ENCODE measurements around the gene BCR.
A peak's percentile ranks its signal among the peaks of the same experiment; 100 is the strongest.
"Not testable (repeated sequence)": the region's sequence is repeated elsewhere in the genome, so short reads cannot be mapped to it uniquely, and the experiment has no call there.

BCR gene

DNA sequence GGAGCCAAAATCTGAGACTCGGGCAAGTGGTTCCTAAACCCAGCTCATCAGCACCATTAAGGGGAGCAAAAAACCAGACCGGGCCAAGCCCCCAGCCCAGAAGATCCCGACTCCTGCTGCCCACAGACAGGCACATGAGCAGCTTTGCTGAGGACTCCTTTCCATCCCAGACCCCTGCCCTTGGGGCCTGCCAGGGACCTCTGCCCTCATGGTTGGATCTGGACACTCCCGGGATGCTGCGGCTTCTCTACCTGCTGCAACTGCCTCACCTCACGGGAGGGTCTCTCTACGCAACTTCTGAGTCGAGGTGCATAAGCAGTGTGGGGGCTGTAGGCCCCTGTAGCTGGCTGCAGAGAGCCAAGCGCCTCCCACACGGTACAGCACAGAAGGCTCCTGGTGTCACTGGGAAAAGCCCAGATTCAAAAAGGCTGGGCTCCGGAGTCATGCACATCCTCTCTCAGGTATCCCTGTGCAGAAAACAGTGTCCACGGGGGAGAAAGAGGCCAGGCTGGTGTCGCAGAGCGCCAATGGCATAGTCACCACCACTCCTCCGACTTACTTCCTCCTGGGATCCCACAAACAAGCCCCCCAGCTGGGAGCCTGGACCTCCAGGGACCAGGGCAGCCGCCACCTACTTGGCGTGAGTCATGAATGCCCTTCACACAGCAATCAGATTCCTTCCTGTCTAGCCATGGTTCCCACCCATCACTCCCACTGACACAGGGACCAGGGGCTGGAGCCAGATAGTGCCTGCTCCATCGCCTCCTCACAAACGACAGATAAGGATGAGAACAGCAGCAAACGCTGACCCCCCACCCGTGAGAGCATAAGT, 122.1 kb downstream of the BCR start:
- Histone ChIP-seq H3K4me3 (ENCODE audit: low read depth, low read length) (no peak overlapping the region), H3K4me1 (peaks cover 12% of the 10 kb centered on the region), H3K36me3 (no peaks in the 10 kb centered on the region), H3K9me3 (no peaks in the 10 kb centered on the region), H3K27me3 (no peaks in the 10 kb centered on the region)
- peak; percentile 48 for DNase-seq
- TF ChIP-seq, protein P1, sequence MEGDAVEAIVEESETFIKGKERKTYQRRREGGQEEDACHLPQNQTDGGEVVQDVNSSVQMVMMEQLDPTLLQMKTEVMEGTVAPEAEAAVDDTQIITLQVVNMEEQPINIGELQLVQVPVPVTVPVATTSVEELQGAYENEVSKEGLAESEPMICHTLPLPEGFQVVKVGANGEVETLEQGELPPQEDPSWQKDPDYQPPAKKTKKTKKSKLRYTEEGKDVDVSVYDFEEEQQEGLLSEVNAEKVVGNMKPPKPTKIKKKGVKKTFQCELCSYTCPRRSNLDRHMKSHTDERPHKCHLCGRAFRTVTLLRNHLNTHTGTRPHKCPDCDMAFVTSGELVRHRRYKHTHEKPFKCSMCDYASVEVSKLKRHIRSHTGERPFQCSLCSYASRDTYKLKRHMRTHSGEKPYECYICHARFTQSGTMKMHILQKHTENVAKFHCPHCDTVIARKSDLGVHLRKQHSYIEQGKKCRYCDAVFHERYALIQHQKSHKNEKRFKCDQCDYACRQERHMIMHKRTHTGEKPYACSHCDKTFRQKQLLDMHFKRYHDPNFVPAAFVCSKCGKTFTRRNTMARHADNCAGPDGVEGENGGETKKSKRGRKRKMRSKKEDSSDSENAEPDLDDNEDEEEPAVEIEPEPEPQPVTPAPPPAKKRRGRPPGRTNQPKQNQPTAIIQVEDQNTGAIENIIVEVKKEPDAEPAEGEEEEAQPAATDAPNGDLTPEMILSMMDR (IDR thresholded peaks at IDR 0.05; ENCODE audit: low read depth, low read length), result no peak

GRCh38 chr22:23305321-23305910, 125.1 kb downstream of the BCR start:
- Histone ChIP-seq H3K9me3 (no peaks in the 10 kb centered on the region), H3K4me1 (peaks cover 12% of the 10 kb centered on the region), H3K4me3 (ENCODE audit: low read depth, low read length) (no peak overlapping the region), H3K27me3 (no peaks in the 10 kb centered on the region), H3K36me3 (no peaks in the 10 kb centered on the region)
- DNase-seq, result no peak
- TF ChIP-seq, protein P1 (IDR thresholded peaks at IDR 0.05; ENCODE audit: low read depth, low read length), result no peak

DNA sequence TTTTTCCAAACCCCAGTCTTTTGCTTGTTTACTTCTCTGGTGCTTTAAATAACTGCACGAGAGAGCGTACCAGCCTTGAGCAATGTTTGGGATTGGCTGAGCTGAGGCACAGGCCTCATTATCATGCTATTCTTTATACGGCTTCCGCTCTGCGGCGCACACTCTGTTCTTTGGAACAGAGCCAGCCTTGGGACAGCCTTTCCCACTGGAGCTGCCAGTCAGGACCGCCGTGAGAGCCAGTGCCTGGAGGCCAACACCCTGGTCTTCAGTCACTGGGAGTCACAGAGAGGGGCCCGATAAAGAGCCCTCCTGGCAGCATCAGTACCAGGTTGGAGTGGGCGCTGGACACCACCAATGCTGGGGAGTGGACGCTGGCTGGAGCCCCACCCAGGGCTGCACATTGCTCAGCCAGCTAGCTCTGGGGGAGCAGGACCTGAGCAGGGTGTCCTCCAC, 125.6 kb downstream of the BCR start:
- TF ChIP-seq, protein P1 (IDR thresholded peaks at IDR 0.05; ENCODE audit: low read depth, low read length), result no peak
- peaks cover 12% of the 10 kb centered on the region for H3K4me1 ChIP-seq
- no peaks in the 10 kb centered on the region for H3K9me3 ChIP-seq
- H3K4me3 ChIP-seq (ENCODE audit: low read depth, low read length), result no peak overlapping the region
- DNase-seq, result peak; percentile 88
- H3K27me3 ChIP-seq, result no peaks in the 10 kb centered on the region
- H3K36me3 ChIP-seq, result no peaks in the 10 kb centered on the region

GRCh38 chr22:23306438-23306921, 126.2 kb downstream of the BCR start:
- no peaks in the 10 kb centered on the region for H3K9me3 ChIP-seq
- no peak for DNase-seq
- H3K4me3 ChIP-seq (ENCODE audit: low read depth, low read length), result no peak overlapping the region
- TF ChIP-seq, protein P1 (IDR thresholded peaks at IDR 0.05; ENCODE audit: low read depth, low read length), result no peak
- no peaks in the 10 kb centered on the region for H3K36me3 ChIP-seq
- peaks cover 12% of the 10 kb centered on the region for H3K4me1 ChIP-seq
- H3K27me3 ChIP-seq, result no peaks in the 10 kb centered on the region

- Histone ChIP-seq H3K4me3 (ENCODE audit: low read depth, low read length) (no peak overlapping the region), H3K27me3 (no peaks in the 10 kb centered on the region), H3K4me1 (peaks cover 12% of the 10 kb centered on the region), H3K36me3 (no peaks in the 10 kb centered on the region; the same call in 1 of the 2 replicates), H3K9me3 (no peaks in the 10 kb centered on the region)
- TF ChIP-seq, protein P1 (IDR thresholded peaks at IDR 0.05; ENCODE audit: low read depth, low read length), result no peak
- no peak for DNase-seq
Measured at GRCh38 chr22:23306926-23307325, 126.6 kb downstream of the BCR start.

- H3K27me3 ChIP-seq; DNase-seq; H3K9me3 ChIP-seq; H3K36me3 ChIP-seq; H3K4me3 ChIP-seq (ENCODE audit: low read depth, low read length): not testable (repeated sequence)
- H3K4me1 ChIP-seq, result peaks cover 12% of the 10 kb centered on the region
Measured at GRCh38 chr22:23307511-23307910, 127.2 kb downstream of the BCR start.

- H3K4me3 ChIP-seq (ENCODE audit: low read depth, low read length); H3K9me3 ChIP-seq; DNase-seq; H3K27me3 ChIP-seq; H3K36me3 ChIP-seq: not testable (repeated sequence)
- peaks cover 12% of the 10 kb centered on the region for H3K4me1 ChIP-seq
Measured at GRCh38 chr22:23309261-23309660, 129.0 kb downstream of the BCR start.

DNA sequence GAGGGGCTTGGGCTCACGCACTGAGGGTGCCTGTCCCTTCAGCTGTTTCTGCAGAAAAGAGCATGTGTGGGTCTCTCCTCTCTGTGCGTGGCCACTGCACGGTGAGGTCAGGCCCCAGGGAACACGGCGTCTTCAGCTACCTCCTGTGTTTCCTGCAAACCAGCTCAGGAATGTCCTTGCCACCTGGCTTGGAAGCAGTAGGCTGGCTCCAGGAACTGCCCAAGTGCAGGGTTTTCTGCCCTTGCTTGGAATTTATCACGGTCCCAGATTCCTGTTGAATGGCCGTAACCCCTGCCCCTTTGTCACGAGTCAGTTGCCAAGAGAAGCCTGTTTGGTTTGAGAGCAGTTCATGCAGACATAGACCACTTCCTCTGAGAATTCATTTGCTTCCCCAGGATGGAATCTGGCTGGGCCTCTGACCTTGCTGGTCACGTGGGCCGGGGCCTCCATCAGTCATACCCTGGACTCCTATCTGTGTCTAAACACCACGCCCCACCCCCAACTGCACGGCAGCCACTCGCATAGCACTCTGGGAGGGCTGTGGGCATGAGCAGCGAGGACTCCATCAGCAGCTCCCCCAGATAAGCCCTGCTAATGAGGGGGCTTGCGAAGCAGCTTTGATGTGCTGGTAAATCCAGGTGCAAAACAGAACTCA, 130.3 kb downstream of the BCR start:
- H3K27me3 ChIP-seq; H3K4me1 ChIP-seq; H3K4me3 ChIP-seq (ENCODE audit: low read depth, low read length); H3K9me3 ChIP-seq; H3K36me3 ChIP-seq; DNase-seq: not testable (repeated sequence)

DNA sequence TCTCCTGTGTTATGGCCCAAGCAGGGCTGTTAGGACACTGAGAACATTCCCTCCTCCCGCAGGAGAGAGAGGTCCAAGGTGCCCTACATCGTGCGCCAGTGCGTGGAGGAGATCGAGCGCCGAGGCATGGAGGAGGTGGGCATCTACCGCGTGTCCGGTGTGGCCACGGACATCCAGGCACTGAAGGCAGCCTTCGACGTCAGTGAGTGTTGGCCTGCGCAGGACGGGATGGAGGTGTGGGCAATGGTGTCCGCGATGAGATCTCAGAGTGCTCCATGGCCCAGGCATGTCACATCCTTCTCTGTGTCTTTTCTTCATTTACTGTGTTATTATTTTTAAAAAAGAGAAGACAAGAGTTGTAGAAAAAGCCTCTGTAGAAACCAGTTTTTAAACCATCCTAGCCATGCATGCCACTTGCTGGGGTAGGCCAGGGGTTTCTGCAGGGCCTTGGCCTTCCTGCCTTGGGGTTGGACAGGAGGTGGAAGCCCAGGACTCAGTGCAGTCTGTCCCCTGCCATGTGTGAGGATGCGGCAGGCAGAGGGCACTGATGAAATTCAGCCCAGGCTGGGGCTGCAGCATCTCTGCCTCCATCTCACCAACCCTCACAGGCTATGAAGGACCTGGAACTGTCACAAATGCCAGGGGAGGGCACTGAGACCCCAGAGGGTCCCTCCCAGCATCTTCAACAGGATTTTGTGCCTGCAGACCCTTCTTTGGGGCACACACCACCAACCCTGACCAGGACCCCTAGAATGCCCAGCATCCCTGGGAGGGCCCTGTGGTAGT, 131.5 kb downstream of the BCR start:
- not testable (repeated sequence) for H3K4me3 ChIP-seq (ENCODE audit: low read depth, low read length); H3K27me3 ChIP-seq; H3K4me1 ChIP-seq; H3K9me3 ChIP-seq; H3K36me3 ChIP-seq; DNase-seq

Measured in BE2C (cell line).